ENCODE data around the gene RANBP17. TPM values are rescaled to one million over a fixed set of nuclear protein-coding genes. Genes with fewer than 3 reads are reported as not detected.

Gene RANBP17
- total RNA-seq, 1 donor from 2014 or later, result 6.8 TPM

DNA sequence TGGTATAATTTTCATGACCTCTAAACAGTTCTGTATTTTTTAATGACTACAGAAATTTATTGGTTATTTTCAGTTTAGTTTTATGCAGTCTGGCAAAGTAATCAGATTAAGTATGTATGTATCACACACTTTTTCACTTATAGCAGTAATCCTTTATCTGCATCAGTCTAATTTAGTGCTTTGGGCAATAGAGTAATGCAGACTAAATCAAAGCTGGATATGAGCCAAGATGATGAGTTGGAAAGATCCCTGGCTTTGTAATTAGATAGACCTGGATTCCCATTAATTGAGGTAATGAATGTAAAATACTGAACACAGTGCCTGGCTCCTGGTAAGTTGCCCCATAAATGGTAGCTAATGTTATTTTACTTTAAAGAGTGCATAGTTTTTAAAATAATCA is 231.8 kb downstream of the RANBP17 start:
- peak; percentile 23 for DNase-seq (ENCODE audit: low read depth)
- Histone ChIP-seq H3K36me3 (ENCODE audit: control insufficient read depth, insufficient read depth, low read length) (no peaks in the 10 kb centered on the region), H3K27me3 (ENCODE audit: control insufficient read depth, insufficient read depth, low read length) (no peaks in the 10 kb centered on the region), H3K4me3 (ENCODE audit: low read depth, low read length) (no peak overlapping the region)
- no peak for TF ChIP-seq CTCF (IDR thresholded peaks at IDR 0.05; ENCODE audit: insufficient read depth, low read length, severe bottlenecking)
- no peak for FAIRE-seq

GRCh38 chr5:171094356-171094755 is 232.5 kb downstream of the RANBP17 start:
- Histone ChIP-seq H3K27me3 (ENCODE audit: control insufficient read depth, insufficient read depth, low read length) (no peaks in the 10 kb centered on the region), H3K36me3 (ENCODE audit: control insufficient read depth, insufficient read depth, low read length) (no peaks in the 10 kb centered on the region), H3K4me3 (ENCODE audit: low read depth, low read length) (no peak overlapping the region)
- TF ChIP-seq CTCF (IDR thresholded peaks at IDR 0.05; ENCODE audit: insufficient read depth, low read length, severe bottlenecking), result no peak
- DNase-seq (ENCODE audit: low read depth), result no peak
- FAIRE-seq, result no peak

DNA sequence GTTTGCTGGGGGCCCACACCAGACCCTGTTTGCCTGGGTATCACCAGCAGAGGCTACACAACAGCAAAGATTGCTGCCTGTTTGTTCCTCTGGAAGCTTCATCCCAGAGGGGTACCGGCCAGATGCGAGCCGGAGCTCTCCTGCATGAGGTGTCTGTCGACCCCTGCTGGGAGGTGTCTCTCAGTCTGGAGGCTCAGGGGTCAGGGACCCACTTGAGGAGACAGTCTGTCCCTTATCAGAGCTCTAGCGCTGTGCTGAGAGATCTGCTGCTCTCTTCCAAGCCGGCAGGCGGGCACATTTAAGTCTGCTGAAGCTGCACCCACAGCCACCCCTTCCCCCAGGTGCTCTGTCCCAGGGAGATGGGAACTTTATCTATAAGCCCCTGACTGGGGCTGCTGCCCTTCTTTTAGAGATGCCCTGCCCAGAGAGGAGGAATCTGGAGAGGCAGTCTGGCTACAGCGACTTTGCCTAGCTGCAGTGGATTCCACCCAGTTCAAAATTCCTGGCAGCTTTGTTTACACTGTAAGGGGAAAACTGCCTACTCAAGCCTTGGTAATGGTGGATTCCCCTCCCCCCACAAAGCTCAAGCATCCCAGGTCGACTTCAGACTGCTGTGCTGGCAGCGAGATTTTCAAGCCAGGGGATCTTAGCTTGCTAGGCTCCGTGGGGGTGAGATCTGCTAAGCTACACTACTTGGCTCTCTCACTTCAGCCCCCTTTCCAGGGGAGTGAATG is 241.2 kb downstream of the RANBP17 start:
- H3K27me3 ChIP-seq (ENCODE audit: control insufficient read depth, insufficient read depth, low read length), result no peaks in the 10 kb centered on the region
- no peaks in the 10 kb centered on the region for H3K36me3 ChIP-seq (ENCODE audit: control insufficient read depth, insufficient read depth, low read length)
- FAIRE-seq, result no peak
- no peak for TF ChIP-seq CTCF (IDR thresholded peaks at IDR 0.05; ENCODE audit: insufficient read depth, low read length, severe bottlenecking)
- DNase-seq (ENCODE audit: low read depth), result no peak
- no peak overlapping the region for H3K4me3 ChIP-seq (ENCODE audit: low read depth, low read length)

- FAIRE-seq (no peak), DNase-seq (ENCODE audit: low read depth) (no peak)
- Histone ChIP-seq H3K27me3 (ENCODE audit: control insufficient read depth, insufficient read depth, low read length) (no peaks in the 10 kb centered on the region), H3K36me3 (ENCODE audit: control insufficient read depth, insufficient read depth, low read length) (no peaks in the 10 kb centered on the region), H3K4me3 (ENCODE audit: low read depth, low read length) (no peak overlapping the region)
- TF ChIP-seq CTCF (IDR thresholded peaks at IDR 0.05; ENCODE audit: insufficient read depth, low read length, severe bottlenecking), result no peak
Observed at GRCh38 chr5:171107669-171108068, 245.9 kb downstream of the RANBP17 start.

DNA sequence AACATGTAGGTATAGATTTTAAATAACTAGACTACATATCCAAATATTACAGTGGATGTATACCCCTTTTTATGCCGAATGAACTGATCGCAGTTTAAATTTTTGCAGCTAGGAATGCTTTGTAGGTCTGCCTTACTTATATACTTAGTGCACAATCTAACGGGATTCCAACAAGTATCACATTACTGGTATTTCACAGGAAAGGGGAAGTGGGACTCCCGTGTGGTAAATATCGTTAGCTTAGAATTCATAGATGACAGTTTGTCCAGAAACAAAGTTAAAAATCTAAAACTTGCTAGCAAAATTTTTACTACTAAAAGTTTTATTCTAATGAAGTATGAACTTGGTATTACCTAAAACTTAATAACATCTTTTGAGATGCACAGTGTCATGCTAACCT is 253.7 kb downstream of the RANBP17 start:
- TF ChIP-seq CTCF (IDR thresholded peaks at IDR 0.05; ENCODE audit: insufficient read depth, low read length, severe bottlenecking), result no peak
- no peak overlapping the region for H3K4me3 ChIP-seq (ENCODE audit: low read depth, low read length)
- no peaks in the 10 kb centered on the region for H3K36me3 ChIP-seq (ENCODE audit: control insufficient read depth, insufficient read depth, low read length)
- no peaks in the 10 kb centered on the region for H3K27me3 ChIP-seq (ENCODE audit: control insufficient read depth, insufficient read depth, low read length)
- FAIRE-seq (no peak), DNase-seq (ENCODE audit: low read depth) (no peak)

- Histone ChIP-seq H3K27me3 (ENCODE audit: control insufficient read depth, insufficient read depth, low read length) (no peaks in the 10 kb centered on the region), H3K4me3 (ENCODE audit: low read depth, low read length) (no peak overlapping the region), H3K36me3 (ENCODE audit: control insufficient read depth, insufficient read depth, low read length) (no peaks in the 10 kb centered on the region)
- DNase-seq (ENCODE audit: low read depth) (no peak), FAIRE-seq (no peak)
- no peak for TF ChIP-seq CTCF (IDR thresholded peaks at IDR 0.05; ENCODE audit: insufficient read depth, low read length, severe bottlenecking)
Observed at GRCh38 chr5:171116719-171117118, 254.9 kb downstream of the RANBP17 start.
